ENCODE data around the gene CHCHD5. TPM values are rescaled to one million over a fixed set of nuclear protein-coding genes. Genes with fewer than 3 reads are reported as not detected.

The CHCHD5 gene
- total and polyA plus RNA-seq, 2 of the 8 experiments (the other 6 are each of a cell fraction or from before 2014, with no cell fraction given) = 27.2 to 71.5 TPM

DNA sequence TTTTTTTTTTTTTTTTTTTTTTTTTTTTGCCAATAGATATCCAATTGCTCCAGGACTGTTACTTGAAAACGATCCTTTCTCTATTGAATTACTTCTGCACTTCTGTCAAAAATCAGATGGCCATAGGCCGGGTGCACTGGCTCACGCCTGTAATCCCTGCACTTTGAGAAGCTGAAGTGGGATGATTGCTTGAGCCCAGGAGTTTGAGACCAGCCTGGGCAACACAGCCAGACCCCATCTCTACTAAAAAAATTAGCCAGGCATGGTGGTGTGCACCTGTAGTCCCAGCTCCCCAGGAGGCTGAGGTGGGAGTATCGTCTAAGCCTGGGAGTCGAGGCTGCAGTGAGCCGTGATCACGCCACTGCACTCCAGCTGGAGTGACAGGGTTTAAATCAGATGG is 4.3 kb upstream of the CHCHD5 start:
- H2AK5ac ChIP-seq (ENCODE audit: low read depth, low read length) = no peak overlapping the region
- FAIRE-seq = no peak
- 93% methylated on average over 7 of the region's 7 CpGs; no CpG with 5 or more reads in 1 of the 2 experiments for WGBS, 2 experiments (ENCODE audit: extremely low coverage in 1 of 2, insufficient coverage in 1 of 2, insufficient read length in 1 of 2, insufficient replicate concordance in 2 of 2, low coverage in 1 of 2, low lambda C conversion rate in 2 of 2, missing lambda C conversion rate in 1 of 2)
- H3K4me1 ChIP-seq (replicated peaks in 1 of 4; ENCODE audit: control insufficient read depth in 3 of 4, insufficient read depth in 4 of 4, low read length in 3 of 4) = peaks cover 0 to 4% (median 0%) of the 10 kb centered on the region in 4 experiments; a peak in 3 of 7 replicates
- TF ChIP-seq, protein P1, sequence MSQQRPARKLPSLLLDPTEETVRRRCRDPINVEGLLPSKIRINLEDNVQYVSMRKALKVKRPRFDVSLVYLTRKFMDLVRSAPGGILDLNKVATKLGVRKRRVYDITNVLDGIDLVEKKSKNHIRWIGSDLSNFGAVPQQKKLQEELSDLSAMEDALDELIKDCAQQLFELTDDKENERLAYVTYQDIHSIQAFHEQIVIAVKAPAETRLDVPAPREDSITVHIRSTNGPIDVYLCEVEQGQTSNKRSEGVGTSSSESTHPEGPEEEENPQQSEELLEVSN (IDR thresholded peaks at IDR 0.05) = no peak
- no peak for TF ChIP-seq CTBP2 (IDR thresholded peaks at IDR 0.05; ENCODE audit: borderline replicate concordance, insufficient read depth, insufficient read length, low read length)
- TF ChIP-seq BRCA1 (IDR thresholded peaks at IDR 0.05; ENCODE audit: low read depth, low read length) = no peak
- no peak for TF ChIP-seq CHD1 (IDR thresholded peaks at IDR 0.05; ENCODE audit: low read depth, low read length)
- TF ChIP-seq SP1 (IDR thresholded peaks at IDR 0.05; ENCODE audit: low read depth, low read length) = no peak
- H3K14ac ChIP-seq (ENCODE audit: insufficient read length) = no peak overlapping the region
- CTCF ChIA-PET (ENCODE audit: partially characterized antibody) = interaction anchor here (0.6 to 0.7 kb wide), 2 partner anchors 147 to 354 kb away, joined by 3 read pairs; no protein-coding TSS in a partner anchor
- no peak overlapping the region for H3K27ac ChIP-seq (ENCODE audit: low read depth, low read length)
- H2BK20ac ChIP-seq (ENCODE audit: low read length) = no peak overlapping the region
- peaks cover 0 to 2% of the 10 kb centered on the region in 2 experiments for H4K20me1 ChIP-seq (replicated peaks in 1 of 2; ENCODE audit: control insufficient read depth in 1 of 2, insufficient read depth in 2 of 2, low read length in 2 of 2)
- H3K23me2 ChIP-seq (ENCODE audit: low read depth, low read length) = peaks cover 9% of the 10 kb centered on the region; the same call in 1 of the 2 replicates
- H2BK15ac ChIP-seq (ENCODE audit: low read length) = no peak overlapping the region
- no peak overlapping the region for H3K4me3 ChIP-seq (ENCODE audit: extremely low read depth in 1 of 4, insufficient read depth in 2 of 4, low read depth in 3 of 4, low read length in 4 of 4)
- H2BK5ac ChIP-seq (ENCODE audit: low read depth, low read length) = no peak overlapping the region
- DNase-seq (ENCODE audit: low read depth in 1 of 2, low spot score in 2 of 2) = no peak
- H4K91ac ChIP-seq (replicated peaks; ENCODE audit: insufficient read length, low read length) = no peak overlapping the region
- no peak overlapping the region for H2BK120ac ChIP-seq (replicated peaks; ENCODE audit: low read depth, low read length)
- H3K9ac ChIP-seq (replicated peaks in 1 of 4; ENCODE audit: extremely low read depth in 1 of 4, low read depth in 3 of 4, low read length in 3 of 4) = no peak overlapping the region
- H3K56ac ChIP-seq (replicated peaks; ENCODE audit: insufficient read length, low read depth, low read length) = no peak overlapping the region
- POLR2A ChIA-PET (ENCODE audit: partially characterized antibody) = interaction anchor here (1.0 kb wide), 1 partner anchor 8 kb away, joined by 3 read pairs; no protein-coding TSS in a partner anchor
- H3K4ac ChIP-seq (replicated peaks; ENCODE audit: insufficient read length, low read depth, low read length) = no peak overlapping the region
- H4K5ac ChIP-seq (ENCODE audit: insufficient read length, low read depth, low read length) = no peak overlapping the region
- no peak overlapping the region for H2BK12ac ChIP-seq (ENCODE audit: low read depth, low read length)
- no peaks in the 10 kb centered on the region for H3K79me1 ChIP-seq (ENCODE audit: low read depth, low read length)
- H3K79me2 ChIP-seq (ENCODE audit: control insufficient read depth in 1 of 2, insufficient read depth in 2 of 2, low read length in 2 of 2) = no peaks in the 10 kb centered on the region
- H3K9me3 ChIP-seq (ENCODE audit: insufficient read depth in 2 of 2, low read depth in 1 of 2, low read length in 1 of 2) = no peaks in the 10 kb centered on the region
- no peak overlapping the region for H3K23ac ChIP-seq (ENCODE audit: insufficient read length)
- H3K18ac ChIP-seq (ENCODE audit: extremely low read depth, low read length) = no peak overlapping the region
- no peak overlapping the region for H2AFZ ChIP-seq (ENCODE audit: low read length)
- no peak overlapping the region for H3K4me2 ChIP-seq (ENCODE audit: insufficient read depth in 1 of 2, low read depth in 2 of 2, low read length in 2 of 2)
- H3K27me3 ChIP-seq (replicated peaks in 1 of 4; ENCODE audit: control insufficient read depth in 3 of 4, extremely low read depth in 1 of 4, insufficient read depth in 3 of 4, low read length in 3 of 4) = no peaks in the 10 kb centered on the region
- no peak overlapping the region for H4K8ac ChIP-seq (ENCODE audit: extremely low read depth, insufficient read depth, low read length)
- H3K36me3 ChIP-seq (ENCODE audit: control insufficient read depth in 2 of 4, insufficient read depth in 4 of 4, low read length in 3 of 4) = peaks cover 2 to 14% (median 7%) of the 10 kb centered on the region in 4 experiments; a peak in 7 of 8 replicates

Data from H1 (cell line).